Gastrocnemius medialis (tissue), 4 donors: ENCODE results near the gene AGAP1. TPM values are rescaled to one million over a fixed set of nuclear protein-coding genes. Genes with fewer than 3 reads are reported as not detected.
"Not testable (repeated sequence)": the region's sequence is repeated elsewhere in the genome, so short reads cannot be mapped to it uniquely, and the experiment has no call there.

Experiments used
- ATAC-seq, 2 donors: fragments of 150-250 bp; one replicate each; pipeline ENCODE4 v1.9.1; 2016
- DNase-seq, 2 donors: peaks; one replicate each; pipeline ENCODE4 v3.0.0-alpha.2; 2019
- H3K27ac ChIP-seq, 4 donors: fragments of 200-600 bp; sonication (generic); 1 replicate in 1 of 4; 2 replicates in 3 of 4; pipeline ENCODE4 v1.5.1; 2016 to 2018; ENCODE audit warnings: mild to moderate bottlenecking in 2 of 4, moderate library complexity in 1 of 4
- H3K27me3 ChIP-seq, 3 donors: fragments of 200-600 bp; sonication (generic) in 2 of 3; 1 replicate in 1 of 3; 2 replicates in 2 of 3; pipeline versions ENCODE4 v1.5.1 to v1.6.0; 2016 to 2019; ENCODE audit warnings: mild to moderate bottlenecking in 1 of 3, moderate library complexity in 1 of 3
- H3K36me3 ChIP-seq, 2 donors: fragments of 200-600 bp; sonication (generic) in 1 of 2; one replicate each; pipeline ENCODE4 v1.5.1; 2017 to 2018
- H3K4me1 ChIP-seq, 2 donors: fragments of 200-600 bp; sonication (generic) in 1 of 2; one replicate each; pipeline ENCODE4 v1.5.1; 2016 to 2017; ENCODE audit warnings: mild to moderate bottlenecking in 2 of 2
- H3K4me3 ChIP-seq, 4 donors: fragments of 200-600 bp; sonication (generic) in 3 of 4; 1 replicate in 1 of 4; 2 replicates in 3 of 4; pipeline ENCODE4 v1.5.1; 2016 to 2019; ENCODE audit warnings: mild to moderate bottlenecking in 2 of 4
- H3K9me3 ChIP-seq, 3 donors: fragments of 200-600 bp; sonication (generic) in 2 of 3; 1 replicate in 1 of 3; 2 replicates in 2 of 3; pipeline ENCODE4 v1.5.1; 2016 to 2019
- CTCF ChIP-seq, 5 experiments: fragments of 450-650 bp in 3 of 5; fragments of 200-600 bp in 2 of 5; sonication (generic) in 2 of 5; IDR thresholded peaks in 4 of 5; conservative IDR thresholded peaks in 1 of 5; 1 replicate in 4 of 5; 2 replicates in 1 of 5; pipeline ENCODE4 v1.5.1; 2016 to 2019; ENCODE audit warnings: antibody characterized with exemption in 5 of 5, mild to moderate bottlenecking in 3 of 5, moderate library complexity in 3 of 5
- POLR2A ChIP-seq, 2 donors: fragments of 450-650 bp; IDR thresholded peaks; one replicate each; pipeline ENCODE4 v1.6.1; 2017; ENCODE audit warnings: antibody characterized with exemption in 2 of 2, mild to moderate bottlenecking in 2 of 2, moderate library complexity in 2 of 2
- in situ Hi-C, 4 donors: fragments of 200-750 bp; cut with MboI; loops; one replicate each; pipeline versions ENCODE4 v1.15.0 to v1.8.0; 2017; ENCODE audit warnings: low sequenced_read_pairs in 4 of 4
- intact Hi-C: fragments of 100-400 bp; cut with DNase I; formaldehyde crosslinking; loops from one replicate; pipeline ENCODE4 v1.15.1; 2023; ENCODE audit warnings: low total_unique reads
- total RNA-seq, 4 donors: library from RNA; depleted of rRNA; stranded (reverse); fragments of >200 nt; gene quantifications; one replicate each; pipeline versions ENCODE4 v1.1.0 to v1.2.3, GENCODE V29; 2016

Gene AGAP1
- total RNA-seq, 4 donors from 2014 or later, result 8.5 to 26.8 (median 14.4) TPM

GRCh38 chr2:236131073-236131692 is 637.3 kb downstream of the AGAP1 start:
- TF ChIP-seq CTCF (IDR thresholded peaks at IDR 0.05 in 4 of 5, conservative IDR thresholded peaks at IDR 0.05 in 1 of 5) (no peak), POLR2A (IDR thresholded peaks at IDR 0.05) (no peak)
- Histone ChIP-seq H3K4me1 (no peaks in the 10 kb centered on the region), H3K27me3 (no peaks in the 10 kb centered on the region), H3K4me3 (no peak overlapping the region), H3K36me3 (no peaks in the 10 kb centered on the region), H3K9me3 (no peaks in the 10 kb centered on the region), H3K27ac (no peak overlapping the region)
- ATAC-seq (no peak), DNase-seq (no peak)
- in situ Hi-C loops, result no loop called here
- intact Hi-C loops, result no loop called here

GRCh38 chr2:236133410-236134012 is 639.7 kb downstream of the AGAP1 start:
- ATAC-seq, result no peak
- in situ Hi-C loops, result no loop called here
- Histone ChIP-seq H3K4me1 (no peaks in the 10 kb centered on the region), H3K27ac (no peak overlapping the region), H3K27me3 (no peaks in the 10 kb centered on the region), H3K4me3 (no peak overlapping the region), H3K9me3 (no peaks in the 10 kb centered on the region), H3K36me3 (no peaks in the 10 kb centered on the region)
- no peak for TF ChIP-seq POLR2A (IDR thresholded peaks at IDR 0.05)
- no peak for TF ChIP-seq CTCF (IDR thresholded peaks at IDR 0.05 in 4 of 5, conservative IDR thresholded peaks at IDR 0.05 in 1 of 5)
- no peak for DNase-seq
- intact Hi-C loops, result no loop called here

- no peak for DNase-seq
- in situ Hi-C loops (no loop called here), intact Hi-C loops (no loop called here)
- Histone ChIP-seq H3K4me3 (no peak overlapping the region), H3K9me3 (no peaks in the 10 kb centered on the region), H3K36me3 (no peaks in the 10 kb centered on the region), H3K4me1 (no peaks in the 10 kb centered on the region), H3K27me3 (peaks cover 0 to 7% (median 6%) of the 10 kb centered on the region in 3 donors), H3K27ac (no peak overlapping the region)
- ATAC-seq, result no peak
- TF ChIP-seq CTCF (IDR thresholded peaks at IDR 0.05 in 4 of 5, conservative IDR thresholded peaks at IDR 0.05 in 1 of 5) (no peak), POLR2A (IDR thresholded peaks at IDR 0.05) (no peak)
Measured at GRCh38 chr2:236136538-236136937, 642.7 kb downstream of the AGAP1 start.

- Histone ChIP-seq H3K27ac (no peak overlapping the region), H3K36me3 (no peaks in the 10 kb centered on the region), H3K9me3 (no peaks in the 10 kb centered on the region), H3K4me3 (no peak overlapping the region), H3K4me1 (no peaks in the 10 kb centered on the region), H3K27me3 (peaks cover 0 to 8% (median 7%) of the 10 kb centered on the region in 3 donors)
- no peak for ATAC-seq
- TF ChIP-seq POLR2A (IDR thresholded peaks at IDR 0.05) (no peak), CTCF (IDR thresholded peaks at IDR 0.05 in 4 of 5, conservative IDR thresholded peaks at IDR 0.05 in 1 of 5) (no peak)
- no peak for DNase-seq
- intact Hi-C loops (no loop called here), in situ Hi-C loops (no loop called here)
Measured at GRCh38 chr2:236137066-236137465, 643.2 kb downstream of the AGAP1 start.

GRCh38 chr2:236141616-236142015 is 647.8 kb downstream of the AGAP1 start:
- ATAC-seq, DNase-seq, intact Hi-C loops, H3K9me3 ChIP-seq, H3K27ac ChIP-seq, H3K36me3 ChIP-seq, H3K4me1 ChIP-seq, in situ Hi-C loops, H3K4me3 ChIP-seq: not testable (repeated sequence)
- H3K27me3 ChIP-seq, result peaks cover 0 to 23% (median 20%) of the 10 kb centered on the region in 3 donors
